K562 (cell line): ENCODE data around the gene PRM3. TPM values are rescaled to one million over a fixed set of nuclear protein-coding genes. Genes with fewer than 3 reads are reported as not detected.

Experiments used
- ATAC-seq: fragments of 200-7000 bp; cut with Tn5 transposase; 3 replicates; pipeline ENCODE4 v1.9.1; 2020; ENCODE audit warnings: moderate library complexity
- BruUV-seq: library from RNA; stranded (reverse); fragments of 400-500 nt; replicated peaks from 2 replicates; lab custom pipeline; 2021; lab: Mats Ljungman, UMichigan
- CTCF ChIA-PET: fragments of 300-600 bp; formaldehyde crosslinking; extraction: SDS; loops from one replicate; lab custom pipeline; 2021; ENCODE audit warnings: low intra/inter-chr PET ratio; lab: Yijun Ruan, JAX
- POLR2A ChIA-PET: fragments of 300-600, 350-650 bp; sonication (Branson Sonifier 250); formaldehyde crosslinking; extraction: SDS; loops from one replicate; lab custom pipeline; 2021; ENCODE audit warnings: antibody characterized with exemption, inconsistent platforms; lab: Yijun Ruan, JAX
- DNase-seq, 4 experiments: peaks; one replicate each; pipeline versions ENCODE4 v3.0.0 to v3.0.0-alpha.2; 2011 to 2018; ENCODE audit warnings: low spot score in 3 of 4, mixed read lengths in 3 of 4; ENCODE audit errors: extremely low read depth in 1 of 4
- FAIRE-seq: peaks from 2 replicates; lab custom pipeline; 2011; peaks lifted over from hg19 to GRCh38; lab: Jason Lieb, UNC
- H2AFZ ChIP-seq: 2 replicates; pipeline ENCODE4 v1.6.0; 2011; ENCODE audit warnings: low read depth, low read length, control low read depth, inconsistent platforms
- H3K27ac ChIP-seq: fragments of 200-600 bp; 3 replicates; pipeline ENCODE4 v1.8.0; 2011; ENCODE audit warnings: low read depth, mild to moderate bottlenecking, control low read depth, inconsistent platforms, low read length, moderate library complexity, mixed read lengths; ENCODE audit errors: extremely low read depth
- H3K27me3 ChIP-seq, 2 experiments: fragments of 300-600 bp in 1 of 2; 2 replicates in 1 of 2; 3 replicates in 1 of 2; pipeline versions ENCODE4 v1.6.0 to v1.8.0; 2011; ENCODE audit warnings: inconsistent platforms in 2 of 2, low read length in 2 of 2, mild to moderate bottlenecking in 1 of 2, mixed read lengths in 1 of 2, moderate library complexity in 1 of 2; ENCODE audit not compliant: control insufficient read depth in 2 of 2, insufficient read depth in 2 of 2
- H3K36me3 ChIP-seq: fragments of 300-600 bp; 3 replicates; pipeline ENCODE4 v1.8.0; 2011; ENCODE audit warnings: mild to moderate bottlenecking, low read length, inconsistent platforms; ENCODE audit not compliant: control insufficient read depth, insufficient read depth
- H3K4me1 ChIP-seq, 2 experiments: fragments of 200-600 bp in 1 of 2; replicated peaks in 1 of 2; 2 replicates in 1 of 2; 3 replicates in 1 of 2; pipeline versions ENCODE4 v1.5.1 to v1.8.0; 2011; ENCODE audit warnings: inconsistent platforms in 2 of 2, low read length in 2 of 2, mild to moderate bottlenecking in 1 of 2, mixed read lengths in 1 of 2, moderate library complexity in 1 of 2; ENCODE audit not compliant: control insufficient read depth in 2 of 2, insufficient read depth in 2 of 2
- H3K4me2 ChIP-seq: 2 replicates; pipeline ENCODE4 v1.6.1; 2011; ENCODE audit warnings: low read length, control low read depth, inconsistent platforms, mixed read lengths; ENCODE audit not compliant: insufficient read depth
- H3K4me3 ChIP-seq: fragments of 200-600 bp; sonication (generic), shearing (Covaris generic); 2 replicates; pipeline ENCODE4 v1.5.1; 2016; ENCODE audit warnings: control low read depth, inconsistent platforms
- H3K79me2 ChIP-seq: fragments of 200-600 bp; 3 replicates; pipeline ENCODE4 v1.8.0; 2011; ENCODE audit warnings: low read length, inconsistent platforms; ENCODE audit not compliant: control insufficient read depth, insufficient read depth
- H3K9ac ChIP-seq, 2 experiments: 2 replicates each; pipeline versions ENCODE4 v1.6.0 to v1.6.1; 2011; ENCODE audit warnings: low read depth in 2 of 2, low read length in 2 of 2, control low read depth in 1 of 2, inconsistent platforms in 1 of 2, mild to moderate bottlenecking in 1 of 2, mixed read lengths in 1 of 2; ENCODE audit not compliant: insufficient read depth in 1 of 2
- H3K9me1 ChIP-seq: one replicate; pipeline ENCODE4 v1.6.0; 2011; ENCODE audit warnings: inconsistent platforms, mild to moderate bottlenecking, low read length, moderate library complexity; ENCODE audit not compliant: control insufficient read depth, insufficient read depth
- H3K9me3 ChIP-seq: replicated peaks from 2 replicates; pipeline ENCODE4 v1.5.1; 2011; ENCODE audit warnings: low read depth, low read length, inconsistent platforms; ENCODE audit not compliant: control insufficient read depth, insufficient read depth
- H4K20me1 ChIP-seq: replicated peaks from 2 replicates; pipeline ENCODE4 v1.6.1; 2011; ENCODE audit warnings: low read length, inconsistent platforms, mixed read lengths; ENCODE audit not compliant: control insufficient read depth, insufficient read depth
- CHCHD3 ChIP-seq: fragments of 250-450 bp; sonication (Bioruptor Pico); IDR thresholded peaks from 2 replicates; pipeline ENCODE4 v2.1.2; 2022; ENCODE audit warnings: mild to moderate bottlenecking
- IRF1 ChIP-seq: sonication (generic); formaldehyde crosslinking; IDR thresholded peaks from 2 replicates; pipeline ENCODE4 v1.8.0; 2022; ENCODE audit warnings: missing genetic modification reagents, mild to moderate bottlenecking, borderline replicate concordance
- XRCC5 ChIP-seq: fragments of 200-400 bp; formaldehyde crosslinking; IDR thresholded peaks from 2 replicates; pipeline ENCODE4 v1.6.1; 2017; ENCODE audit warnings: low read depth, mild to moderate bottlenecking, low read length
- WGBS: fragments of 100-300 bp; shearing (Covaris generic); methylation state at CpG from one replicate; pipeline ENCODE4 v1.1.6; 2016; ENCODE audit warnings: low coverage, mixed read lengths; ENCODE audit not compliant: insufficient coverage; ENCODE audit errors: missing lambda C conversion rate; 5-methylcytosine and 5-hydroxymethylcytosine counted together
- in situ Hi-C: fragments of 300-500 bp; cut with MboI; formaldehyde crosslinking; loops from 4 replicates; pipeline ENCODE4 v1.15.0; 2018; ENCODE audit warnings: inconsistent platforms, mixed read lengths
- intact Hi-C: fragments of 100-400 bp; cut with micrococcal nuclease; formaldehyde crosslinking; loops from 2 replicates; pipeline ENCODE4 v1.14.2; 2022
- polyA plus RNA-seq, 8 experiments: library from polyadenylated mRNA; depleted of rRNA in 4 of 8; stranded (reverse) in 5 of 8; unstranded in 3 of 8; fragments of >200 nt; fragmentation: Nextera tagmentation in 2 of 8; fragmentation: Illumina TruSeq in 1 of 8; extraction: Ambion mirVana in 2 of 8; extraction: Trizol in 1 of 8; gene quantifications; 2 replicates each; pipeline versions ENCODE4 v1.2.1 to v1.2.3, GENCODE V29; 2011 to 2014; ENCODE audit warnings: inconsistent platforms in 1 of 8, missing spikeins in 1 of 8
- total RNA-seq, 7 experiments: library from RNA; depleted of rRNA in 6 of 7; stranded (reverse); fragments of >200 nt in 6 of 7; fragmentation: Illumina TruSeq in 2 of 7; extraction: Trizol in 2 of 7; gene quantifications; 2 replicates each; pipeline versions ENCODE4 v1.2.1 to v1.2.3, GENCODE V29; 2011 to 2021; ENCODE audit warnings: low replicate concordance in 1 of 7

The PRM3 gene
- total and polyA plus RNA-seq, 9 of the 15 experiments (the other 6 are each of a cell fraction or from before 2014, with no cell fraction given) = not detected

- in situ Hi-C loops = loop anchor here (5.0 kb wide), 2 partner anchors 92 to 303 kb away; no protein-coding TSS in a partner anchor
- Histone ChIP-seq H3K9me3 (no peaks in the 10 kb centered on the region), H3K9me1 (no peaks in the 10 kb centered on the region), H3K4me1 (peaks cover 10 to 19% of the 10 kb centered on the region in 2 experiments; a peak in 4 of 5 replicates), H3K4me2 (no peak overlapping the region)
- no TSS peak for BruUV-seq
- TF ChIP-seq IRF1 (CRISPR knock-in tag) (no peak), XRCC5 (no peak), CHCHD3 (CRISPR knock-in tag) (no peak)
- TF ChIP-seq, all 486 proteins: peak for 0
- FAIRE-seq (no peak), DNase-seq (no peak), ATAC-seq (no peak)
- CTCF ChIA-PET = no interaction called here
- H3K36me3 ChIP-seq = no peaks in the 10 kb centered on the region
- no peak overlapping the region for H3K4me3 ChIP-seq
- peaks cover under 1% of the 10 kb centered on the region; the same call in 2 of the 3 replicates for H3K79me2 ChIP-seq
- H3K9ac ChIP-seq = no peak overlapping the region; a peak in 1 of 4 replicates
- peaks cover 11% of the 10 kb centered on the region; the same call in 1 of the 2 replicates for H4K20me1 ChIP-seq
- intact Hi-C loops = no loop called here
- POLR2A ChIA-PET = interaction anchor here (0.6 to 1.2 kb wide), 4 partner anchors 10 to 175 kb away, joined by 3 to 6 read pairs (median 4); partner anchors contain the start of gene PRM2
- H3K27me3 ChIP-seq = peaks cover 0 to 26% of the 10 kb centered on the region in 2 experiments; a peak in 3 of 5 replicates
- H2AFZ ChIP-seq = no peak overlapping the region
- WGBS = 10% methylated on average over 3 of the region's 3 CpGs
- H3K27ac ChIP-seq = no peak overlapping the region
These were observed 12.8 kb downstream of the PRM3 start for GRCh38 chr16:11260596-11260966.
